Astrocyte (in vitro differentiated cells and primary cell): ENCODE data around the gene PHOSPHO1. TPM values are rescaled to one million over a fixed set of nuclear protein-coding genes. Genes with fewer than 3 reads are reported as not detected.

Experiments
- DNase-seq: peaks from one replicate; pipeline ENCODE4 v3.0.0-alpha.2; 2010; ENCODE audit warnings: low read depth
- FAIRE-seq: peaks from 2 replicates; lab custom pipeline; 2011; peaks lifted over from hg19 to GRCh38; lab: Jason Lieb, UNC
- H2AFZ ChIP-seq: 2 replicates; pipeline ENCODE4 v1.6.0; 2012; ENCODE audit warnings: low read depth, low read length, inconsistent platforms
- H3K27ac ChIP-seq: 2 replicates; pipeline ENCODE4 v1.5.1; 2011; ENCODE audit warnings: low read depth, low read length, inconsistent platforms
- H3K27me3 ChIP-seq: 2 replicates; pipeline ENCODE4 v1.6.0; 2011; ENCODE audit warnings: low read length, inconsistent platforms; ENCODE audit not compliant: insufficient read depth
- H3K36me3 ChIP-seq: 2 replicates; pipeline ENCODE4 v1.5.1; 2011; ENCODE audit warnings: low read length, inconsistent platforms; ENCODE audit not compliant: insufficient read depth
- H3K4me1 ChIP-seq: 2 replicates; pipeline ENCODE4 v1.5.1; 2011; ENCODE audit warnings: low read length, inconsistent platforms; ENCODE audit not compliant: insufficient read depth
- H3K4me2 ChIP-seq: 2 replicates; pipeline ENCODE4 v1.6.0; 2012; ENCODE audit warnings: low read length, inconsistent platforms
- H3K4me3 ChIP-seq: 2 replicates; pipeline ENCODE4 v1.5.1; 2011; ENCODE audit warnings: low read depth, mild to moderate bottlenecking, low read length, inconsistent platforms; ENCODE audit not compliant: insufficient read depth
- H3K79me2 ChIP-seq: 2 replicates; pipeline ENCODE4 v1.6.0; 2012; ENCODE audit warnings: mild to moderate bottlenecking, low read length, inconsistent platforms; ENCODE audit not compliant: insufficient read depth
- H3K9ac ChIP-seq: 2 replicates; pipeline ENCODE4 v1.6.0; 2012; ENCODE audit warnings: mild to moderate bottlenecking, low read length, inconsistent platforms
- H3K9me3 ChIP-seq: 2 replicates; pipeline ENCODE4 v1.5.1; 2012; ENCODE audit warnings: low read depth, mild to moderate bottlenecking, low read length, inconsistent platforms; ENCODE audit not compliant: insufficient read depth
- H4K20me1 ChIP-seq: 2 replicates; pipeline ENCODE4 v1.6.0; 2012; ENCODE audit warnings: low read length, inconsistent platforms; ENCODE audit not compliant: insufficient read depth
- H3K27ac Mint-ChIP-seq: one replicate; pipeline ENCODE4 v1.8.0; 2021; ENCODE audit warnings: mild to moderate bottlenecking, mixed read lengths; ENCODE audit not compliant: unreplicated experiment
- H3K27me3 Mint-ChIP-seq: one replicate; pipeline ENCODE4 v1.8.0; 2021; ENCODE audit warnings: low read depth, mixed read lengths; ENCODE audit not compliant: unreplicated experiment
- H3K36me3 Mint-ChIP-seq: one replicate; pipeline ENCODE4 v1.8.0; 2021; ENCODE audit warnings: low read depth, mixed read lengths; ENCODE audit not compliant: unreplicated experiment
- H3K4me1 Mint-ChIP-seq: one replicate; pipeline ENCODE4 v1.8.0; 2021; ENCODE audit warnings: low read depth, mixed read lengths; ENCODE audit not compliant: unreplicated experiment
- H3K4me3 Mint-ChIP-seq: one replicate; pipeline ENCODE4 v1.8.0; 2021; ENCODE audit warnings: mild to moderate bottlenecking, moderate library complexity, mixed read lengths; ENCODE audit not compliant: unreplicated experiment
- H3K9me3 Mint-ChIP-seq: one replicate; pipeline ENCODE4 v1.8.0; 2021; ENCODE audit warnings: mild to moderate bottlenecking, mixed read lengths; ENCODE audit not compliant: unreplicated experiment
- EZH2 ChIP-seq: IDR thresholded peaks from 2 replicates; pipeline ENCODE4 v1.6.1; 2012; ENCODE audit warnings: mild to moderate bottlenecking, low read length, inconsistent platforms; ENCODE audit not compliant: insufficient read depth
- total RNA-seq: library from RNA; stranded (reverse); gene quantifications from 2 replicates; pipeline ENCODE4 v1.2.1, GENCODE V29; 2021
- TF ChIP-seq, protein P1 (sequence below): IDR thresholded peaks from 2 replicates; pipeline ENCODE4 v1.5.1; 2011; ENCODE audit warnings: low read depth, mild to moderate bottlenecking, inconsistent platforms, low read length, moderate library complexity; ENCODE audit not compliant: insufficient read depth

The PHOSPHO1 gene
- total RNA-seq, 1 donor from 2014 or later = 0.95 TPM

DNA sequence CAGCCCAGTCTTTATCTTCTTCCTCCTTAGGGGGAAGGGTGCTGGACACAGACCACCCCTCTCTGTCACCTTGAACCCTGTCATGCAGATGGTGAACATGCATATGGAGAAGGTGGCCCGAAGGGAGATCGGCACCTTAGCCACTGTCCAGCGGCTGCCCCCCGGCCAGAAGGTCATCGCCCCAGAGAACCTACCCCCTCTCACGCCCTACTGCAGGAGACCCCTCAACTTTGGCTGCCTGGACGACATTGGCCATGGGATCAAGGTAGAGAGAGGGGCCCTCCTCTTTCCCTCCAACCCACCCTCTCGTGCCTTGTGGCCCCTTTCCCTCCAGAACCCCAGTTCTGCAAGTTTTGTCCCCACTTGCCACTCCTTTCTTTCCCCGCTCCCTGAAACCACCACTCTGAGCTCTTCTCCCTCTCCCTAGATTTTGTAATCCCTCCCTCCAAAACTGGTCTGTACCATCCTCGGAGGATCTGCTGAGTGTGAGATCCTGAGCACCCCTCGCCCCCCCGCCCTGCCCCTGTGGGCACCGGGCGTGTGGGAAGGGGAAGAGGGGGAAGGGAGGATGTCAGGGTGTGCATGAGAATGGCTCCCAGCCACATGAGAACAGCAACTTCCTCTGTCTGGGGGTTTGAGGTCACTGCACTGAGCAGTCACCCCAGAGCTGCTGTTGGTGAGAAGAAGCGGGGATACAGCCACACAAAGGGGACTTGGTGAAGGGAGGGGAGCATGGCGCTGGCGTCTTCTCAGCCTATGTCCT is 12.8 kb downstream of the PHOSPHO1 start:
- Mint-ChIP-seq H3K27ac (no peak overlapping the region), H3K4me1 (no peaks in the 10 kb centered on the region), H3K9me3 (no peaks in the 10 kb centered on the region), H3K27me3 (peaks cover 39% of the 10 kb centered on the region), H3K4me3 (no peak overlapping the region), H3K36me3 (peaks cover 5% of the 10 kb centered on the region)
- TF ChIP-seq EZH2 = no peak
- TF ChIP-seq, protein P1, sequence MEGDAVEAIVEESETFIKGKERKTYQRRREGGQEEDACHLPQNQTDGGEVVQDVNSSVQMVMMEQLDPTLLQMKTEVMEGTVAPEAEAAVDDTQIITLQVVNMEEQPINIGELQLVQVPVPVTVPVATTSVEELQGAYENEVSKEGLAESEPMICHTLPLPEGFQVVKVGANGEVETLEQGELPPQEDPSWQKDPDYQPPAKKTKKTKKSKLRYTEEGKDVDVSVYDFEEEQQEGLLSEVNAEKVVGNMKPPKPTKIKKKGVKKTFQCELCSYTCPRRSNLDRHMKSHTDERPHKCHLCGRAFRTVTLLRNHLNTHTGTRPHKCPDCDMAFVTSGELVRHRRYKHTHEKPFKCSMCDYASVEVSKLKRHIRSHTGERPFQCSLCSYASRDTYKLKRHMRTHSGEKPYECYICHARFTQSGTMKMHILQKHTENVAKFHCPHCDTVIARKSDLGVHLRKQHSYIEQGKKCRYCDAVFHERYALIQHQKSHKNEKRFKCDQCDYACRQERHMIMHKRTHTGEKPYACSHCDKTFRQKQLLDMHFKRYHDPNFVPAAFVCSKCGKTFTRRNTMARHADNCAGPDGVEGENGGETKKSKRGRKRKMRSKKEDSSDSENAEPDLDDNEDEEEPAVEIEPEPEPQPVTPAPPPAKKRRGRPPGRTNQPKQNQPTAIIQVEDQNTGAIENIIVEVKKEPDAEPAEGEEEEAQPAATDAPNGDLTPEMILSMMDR = no peak
- Histone ChIP-seq H4K20me1 (no peaks in the 10 kb centered on the region), H3K4me2 (no peak overlapping the region), H3K36me3 (no peaks in the 10 kb centered on the region), H3K9ac (no peak overlapping the region), H3K27me3 (peaks cover 7% of the 10 kb centered on the region), H2AFZ (no peak overlapping the region), H3K4me1 (no peaks in the 10 kb centered on the region), H3K9me3 (no peaks in the 10 kb centered on the region), H3K79me2 (no peaks in the 10 kb centered on the region), H3K4me3 (no peak overlapping the region), H3K27ac (no peak overlapping the region)
- no peak for FAIRE-seq
- no peak for DNase-seq

DNA sequence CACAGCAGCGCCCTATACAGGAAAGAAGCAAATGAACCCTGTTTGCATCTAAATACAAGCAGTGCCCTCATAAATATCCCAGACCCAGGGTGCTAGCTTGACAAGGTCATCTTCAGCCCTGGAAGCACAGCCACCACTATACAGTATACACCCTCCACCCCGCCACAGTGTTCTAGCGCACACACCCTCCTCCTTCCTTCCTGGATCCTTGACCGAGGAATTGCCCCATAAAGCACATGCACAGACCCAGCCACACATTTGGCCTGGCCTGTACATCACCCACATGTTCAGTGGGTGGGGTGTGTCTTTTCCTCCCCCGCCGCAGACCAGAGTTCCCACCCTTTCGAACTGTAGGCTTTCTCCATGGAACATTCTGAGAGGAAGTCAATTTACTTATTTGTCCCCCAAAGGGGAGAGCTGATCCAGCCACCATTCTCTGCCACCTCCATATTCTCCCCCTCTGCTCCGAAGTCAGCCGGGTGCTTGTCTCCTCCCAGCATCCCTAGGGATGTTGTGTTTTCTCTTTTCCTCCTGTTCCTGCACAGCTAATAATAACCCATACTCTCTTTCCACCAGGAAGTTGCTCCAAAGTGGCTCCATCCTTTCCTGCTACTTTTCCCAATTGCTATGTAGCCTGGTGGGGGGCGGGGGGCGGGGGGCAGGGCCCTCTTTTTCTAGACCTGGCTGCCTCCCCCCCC is 13.5 kb downstream of the PHOSPHO1 start:
- no peak overlapping the region for H2AFZ ChIP-seq
- Mint-ChIP-seq H3K4me3 (no peak overlapping the region), H3K9me3 (no peaks in the 10 kb centered on the region), H3K27me3 (peaks cover 37% of the 10 kb centered on the region), H3K36me3 (peaks cover 2% of the 10 kb centered on the region), H3K4me1 (no peaks in the 10 kb centered on the region), H3K27ac (no peak overlapping the region)
- H3K27ac ChIP-seq = no peak overlapping the region
- H3K4me3 ChIP-seq = no peak overlapping the region
- no peak for FAIRE-seq
- TF ChIP-seq, protein P1 = no peak
- no peak for TF ChIP-seq EZH2
- no peak overlapping the region for H3K9ac ChIP-seq
- H3K79me2 ChIP-seq = no peaks in the 10 kb centered on the region
- H3K36me3 ChIP-seq = no peaks in the 10 kb centered on the region
- H3K4me1 ChIP-seq = no peaks in the 10 kb centered on the region
- no peaks in the 10 kb centered on the region for H4K20me1 ChIP-seq
- peaks cover 3% of the 10 kb centered on the region for H3K27me3 ChIP-seq
- no peaks in the 10 kb centered on the region for H3K9me3 ChIP-seq
- H3K4me2 ChIP-seq = no peak overlapping the region
- DNase-seq = no peak
